ENCODE results near the gene KCNK13. TPM values are rescaled to one million over a fixed set of nuclear protein-coding genes. Genes with fewer than 3 reads are reported as not detected.

The KCNK13 gene
- total and polyA plus RNA-seq, 2 of the 4 experiments (the other 2 are of a cell fraction): not detected

DNA sequence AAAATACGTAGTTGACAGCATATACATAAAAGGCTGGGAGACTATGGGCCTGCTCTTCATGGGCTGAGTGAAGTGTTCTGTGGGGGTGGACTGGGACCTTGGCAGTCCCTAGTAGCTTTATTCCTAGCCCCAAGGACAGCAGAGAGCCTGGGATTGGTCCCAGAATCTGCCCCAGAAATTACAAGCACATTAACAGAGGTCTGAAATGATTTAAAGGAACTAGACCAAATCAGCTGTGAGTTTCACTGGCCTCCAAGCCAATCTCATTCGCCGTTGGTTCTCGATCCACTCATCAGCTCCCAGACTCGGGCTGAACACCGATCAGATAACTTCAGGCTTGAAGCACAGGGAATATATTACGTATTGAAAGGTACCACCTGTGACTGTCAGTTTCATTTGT is 117.6 kb downstream of the KCNK13 start:
- DNase-seq: no peak
- no peaks in the 10 kb centered on the region for H3K9me1 ChIP-seq (ENCODE audit: insufficient read depth, low read length)
- ATAC-seq (ENCODE audit: low read depth): no peak
- ChIA-PET CTCF (interaction anchor here (0.6 kb wide), 1 partner anchor 23 kb away, joined by 4 read pairs; no protein-coding TSS in a partner anchor), POLR2A (ENCODE audit: unreplicated experiment) (no interaction called here)
- TF ChIP-seq SMC3 (IDR thresholded peaks at IDR 0.05; ENCODE audit: low read depth, low read length) (no peak), NFE2L2 (IDR thresholded peaks at IDR 0.05; ENCODE audit: low read depth, low read length) (no peak), MAFK (IDR thresholded peaks at IDR 0.05; ENCODE audit: low read depth, low read length) (no peak), RCOR1 (IDR thresholded peaks at IDR 0.05; ENCODE audit: insufficient replicate concordance, low read length) (no peak), POLR2A (IDR thresholded peaks at IDR 0.05; ENCODE audit: low read depth, low read length) (no peak), MXI1 (IDR thresholded peaks at IDR 0.05; ENCODE audit: borderline replicate concordance, low read depth, low read length) (no peak), CEBPB (IDR thresholded peaks at IDR 0.05; ENCODE audit: low read depth, low read length) (no peak), BHLHE40 (IDR thresholded peaks at IDR 0.05; ENCODE audit: low read depth, low read length) (no peak), RAD21 (IDR thresholded peaks at IDR 0.05; ENCODE audit: low read length) (no peak), FOS (IDR thresholded peaks at IDR 0.05; ENCODE audit: low read depth, low read length) (no peak)
- TF ChIP-seq, protein P1, sequence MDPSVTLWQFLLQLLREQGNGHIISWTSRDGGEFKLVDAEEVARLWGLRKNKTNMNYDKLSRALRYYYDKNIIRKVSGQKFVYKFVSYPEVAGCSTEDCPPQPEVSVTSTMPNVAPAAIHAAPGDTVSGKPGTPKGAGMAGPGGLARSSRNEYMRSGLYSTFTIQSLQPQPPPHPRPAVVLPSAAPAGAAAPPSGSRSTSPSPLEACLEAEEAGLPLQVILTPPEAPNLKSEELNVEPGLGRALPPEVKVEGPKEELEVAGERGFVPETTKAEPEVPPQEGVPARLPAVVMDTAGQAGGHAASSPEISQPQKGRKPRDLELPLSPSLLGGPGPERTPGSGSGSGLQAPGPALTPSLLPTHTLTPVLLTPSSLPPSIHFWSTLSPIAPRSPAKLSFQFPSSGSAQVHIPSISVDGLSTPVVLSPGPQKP (IDR thresholded peaks at IDR 0.05; ENCODE audit: borderline replicate concordance, low read depth, low read length): no peak
- TF ChIP-seq, protein P2, sequence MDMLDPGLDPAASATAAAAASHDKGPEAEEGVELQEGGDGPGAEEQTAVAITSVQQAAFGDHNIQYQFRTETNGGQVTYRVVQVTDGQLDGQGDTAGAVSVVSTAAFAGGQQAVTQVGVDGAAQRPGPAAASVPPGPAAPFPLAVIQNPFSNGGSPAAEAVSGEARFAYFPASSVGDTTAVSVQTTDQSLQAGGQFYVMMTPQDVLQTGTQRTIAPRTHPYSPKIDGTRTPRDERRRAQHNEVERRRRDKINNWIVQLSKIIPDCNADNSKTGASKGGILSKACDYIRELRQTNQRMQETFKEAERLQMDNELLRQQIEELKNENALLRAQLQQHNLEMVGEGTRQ (IDR thresholded peaks at IDR 0.05; ENCODE audit: low read depth, low read length): no peak
- in situ Hi-C loops (cut with MboI; ENCODE audit: low sequenced_read_pairs): no loop called here
- H3K9ac ChIP-seq (ENCODE audit: low read depth, low read length): no peak overlapping the region
- dilution Hi-C loops (cut with HindIII; ENCODE audit: low sequenced_read_pairs, unreplicated experiment): no loop called here
- H3K23ac ChIP-seq (ENCODE audit: low read depth, low read length): no peak overlapping the region
- no peak overlapping the region for H4K8ac ChIP-seq (ENCODE audit: low read depth in 2 of 2, low read length in 2 of 2)
- H3K79me1 ChIP-seq (ENCODE audit: low read depth in 1 of 2, low read length in 2 of 2): no peaks in the 10 kb centered on the region
- no peak overlapping the region for H3K4me2 ChIP-seq (ENCODE audit: low read depth, low read length)
- no peak overlapping the region for H2AFZ ChIP-seq (replicated peaks; ENCODE audit: low read length, poor library complexity)
- no peak overlapping the region for H4K5ac ChIP-seq (ENCODE audit: low read depth, low read length)
- no peak overlapping the region for H3K4ac ChIP-seq (ENCODE audit: low read depth, low read length)
- peaks cover 2% of the 10 kb centered on the region; the same call in 1 of the 2 replicates for H3K4me1 ChIP-seq (ENCODE audit: control insufficient read depth, insufficient read depth, low read length)
- no peak overlapping the region for H4K91ac ChIP-seq (ENCODE audit: insufficient read depth, low read depth, low read length)
- WGBS, 2 experiments (ENCODE audit: extremely low coverage in 2 of 2, insufficient read length in 1 of 2): 87% methylated on average over 3 of the region's 7 CpGs; no CpG with 5 or more reads in 1 of the 2 experiments
- no peak overlapping the region for H2BK5ac ChIP-seq (ENCODE audit: low read depth, low read length, poor library complexity, severe bottlenecking)
- H3K27me3 ChIP-seq (ENCODE audit: control insufficient read depth, insufficient read depth, low read length): peaks cover 7% of the 10 kb centered on the region
- intact Hi-C loops (cut with micrococcal nuclease): no loop called here
- H3K14ac ChIP-seq (replicated peaks; ENCODE audit: low read depth, low read length): no peak overlapping the region
- H3K9me3 ChIP-seq (ENCODE audit: control insufficient read depth, insufficient read depth, low read length): no peaks in the 10 kb centered on the region; the same call in 1 of the 2 replicates
- no peak overlapping the region for H3K4me3 ChIP-seq (ENCODE audit: insufficient read depth, low read depth, low read length)
- no peak overlapping the region for H2BK120ac ChIP-seq (ENCODE audit: low read depth, low read length)
- H2AK5ac ChIP-seq (ENCODE audit: low read depth, low read length): no peak overlapping the region
- no peak overlapping the region for H2BK15ac ChIP-seq (ENCODE audit: low read depth, low read length)
- H2BK20ac ChIP-seq (ENCODE audit: low read depth, low read length): no peak overlapping the region
- no peak overlapping the region for H2AK9ac ChIP-seq (replicated peaks; ENCODE audit: low read depth, low read length, poor library complexity)
- H3K27ac ChIP-seq (ENCODE audit: insufficient read depth, low read length): no peak overlapping the region
- H3K36me3 ChIP-seq (ENCODE audit: control insufficient read depth, insufficient read depth, low read length): no peaks in the 10 kb centered on the region
- no peaks in the 10 kb centered on the region for H4K20me1 ChIP-seq (ENCODE audit: insufficient read depth, low read length)
- no TSS peak for BruUV-seq (replicated peaks)
- no peak overlapping the region for H3K56ac ChIP-seq (ENCODE audit: extremely low read depth, insufficient read depth, low read length)
- H3K18ac ChIP-seq (ENCODE audit: low read depth, low read length): no peak overlapping the region
